Esophagus squamous epithelium (tissue), 5 donors: Measurements from ENCODE around the gene MSMP. TPM values are rescaled to one million over a fixed set of nuclear protein-coding genes. Genes with fewer than 3 reads are reported as not detected.

Experiments used
- DNase-seq: peaks from one replicate; lab custom pipeline; 2025; lab: John Stamatoyannopoulos, UW
- H3K27ac ChIP-seq, 4 donors: fragments of 200-600 bp; sonication (generic); one replicate each; pipeline ENCODE4 v1.5.1; 2016 to 2019; ENCODE audit warnings: mild to moderate bottlenecking in 1 of 4
- H3K27me3 ChIP-seq, 4 donors: fragments of 200-600 bp; sonication (generic); 1 replicate in 3 of 4; 2 replicates in 1 of 4; pipeline versions ENCODE4 v1.5.1 to v1.6.0; 2017 to 2021; ENCODE audit warnings: antibody characterized with exemption in 1 of 4
- H3K36me3 ChIP-seq, 3 donors: fragments of 200-600 bp; sonication (generic); one replicate each; pipeline ENCODE4 v1.5.1; 2016 to 2019
- H3K4me1 ChIP-seq, 3 donors: fragments of 200-600 bp; sonication (generic); one replicate each; pipeline ENCODE4 v1.5.1; 2017 to 2019
- H3K4me3 ChIP-seq, 4 donors: fragments of 200-600 bp; sonication (generic); 1 replicate in 3 of 4; 2 replicates in 1 of 4; pipeline ENCODE4 v1.5.1; 2016 to 2019; ENCODE audit warnings: mild to moderate bottlenecking in 2 of 4, moderate library complexity in 1 of 4
- H3K9me3 ChIP-seq, 3 donors: fragments of 200-600 bp; sonication (generic); one replicate each; pipeline ENCODE4 v1.5.1; 2016 to 2019
- POLR2A ChIP-seq, 4 donors: fragments of 450-650 bp; IDR thresholded peaks; one replicate each; pipeline ENCODE4 v1.6.1; 2017; ENCODE audit warnings: antibody characterized with exemption in 4 of 4, mild to moderate bottlenecking in 4 of 4, moderate library complexity in 3 of 4
- WGBS, 2 donors: methylation state at CpG; one replicate each; pipeline ENCODE4 v1.1.5; 2018; 5-methylcytosine and 5-hydroxymethylcytosine counted together
- intact Hi-C: fragments of 100-400 bp; cut with DNase I; formaldehyde crosslinking; loops from one replicate; pipeline ENCODE4 v1.15.0; 2022
- total RNA-seq, 4 donors: library from RNA; depleted of rRNA; stranded (reverse); fragments of >200 nt; gene quantifications; one replicate each; pipeline ENCODE4 v1.1.0, GENCODE V29; 2016
- TF ChIP-seq, protein P1 (sequence below), 6 experiments: fragments of 450-650 bp in 4 of 6; fragments of 200-600 bp in 2 of 6; sonication (generic) in 2 of 6; IDR thresholded peaks; one replicate each; pipeline ENCODE4 v1.5.1; 2016 to 2019; ENCODE audit warnings: antibody characterized with exemption in 6 of 6, mild to moderate bottlenecking in 4 of 6, moderate library complexity in 4 of 6
- donor health status: DM: yes; HTN: yes; CAD: no.

Gene MSMP
- total RNA-seq, 4 donors from 2014 or later, result not detected

DNA sequence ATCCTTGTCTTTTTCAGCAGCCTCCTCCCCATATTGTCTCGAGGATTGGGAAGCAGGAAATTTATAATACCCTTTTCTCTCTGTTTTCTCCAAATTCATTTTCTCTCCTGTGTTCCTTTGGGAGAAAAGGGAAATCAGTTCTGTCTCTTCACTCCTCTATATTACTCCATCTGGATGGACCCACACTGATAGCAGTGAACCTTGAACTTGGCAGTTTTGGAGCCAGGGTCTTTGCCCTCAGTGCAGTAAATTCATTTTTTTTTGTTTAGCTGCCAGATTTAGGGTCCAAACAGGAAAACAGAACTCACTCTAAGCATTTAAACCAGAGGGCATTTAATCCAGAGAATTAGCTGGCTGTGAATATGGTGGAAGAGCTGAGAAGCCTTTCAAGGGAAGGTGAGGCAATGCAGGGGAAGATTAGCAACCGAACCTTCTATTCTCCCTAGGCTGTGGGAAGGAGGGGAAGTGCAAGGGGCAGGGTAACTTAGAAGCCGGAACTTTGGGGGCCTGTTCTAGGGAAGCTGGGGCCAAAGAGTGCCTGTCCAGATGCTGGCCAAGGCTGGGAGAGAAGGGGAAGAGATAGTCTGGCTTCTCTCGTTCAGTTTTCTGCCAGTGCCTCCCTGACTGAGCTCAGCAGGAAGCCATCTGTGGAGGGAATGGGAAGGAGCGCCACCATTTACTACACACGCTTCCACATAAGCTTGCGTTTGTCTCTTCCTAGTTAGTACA, 21.0 kb upstream of the MSMP start:
- no peak overlapping the region for H3K4me3 ChIP-seq
- peaks cover 0 to 29% (median 0%) of the 10 kb centered on the region in 4 donors for H3K27me3 ChIP-seq
- DNase-seq, result no peak
- no peaks in the 10 kb centered on the region for H3K36me3 ChIP-seq
- peaks cover 0 to 20% (median 7%) of the 10 kb centered on the region in 3 donors for H3K4me1 ChIP-seq
- intact Hi-C loops, result no loop called here
- no peaks in the 10 kb centered on the region for H3K9me3 ChIP-seq
- peak overlapping the region in 1 of 4 donors; percentile 8 for H3K27ac ChIP-seq
- TF ChIP-seq, protein P1, sequence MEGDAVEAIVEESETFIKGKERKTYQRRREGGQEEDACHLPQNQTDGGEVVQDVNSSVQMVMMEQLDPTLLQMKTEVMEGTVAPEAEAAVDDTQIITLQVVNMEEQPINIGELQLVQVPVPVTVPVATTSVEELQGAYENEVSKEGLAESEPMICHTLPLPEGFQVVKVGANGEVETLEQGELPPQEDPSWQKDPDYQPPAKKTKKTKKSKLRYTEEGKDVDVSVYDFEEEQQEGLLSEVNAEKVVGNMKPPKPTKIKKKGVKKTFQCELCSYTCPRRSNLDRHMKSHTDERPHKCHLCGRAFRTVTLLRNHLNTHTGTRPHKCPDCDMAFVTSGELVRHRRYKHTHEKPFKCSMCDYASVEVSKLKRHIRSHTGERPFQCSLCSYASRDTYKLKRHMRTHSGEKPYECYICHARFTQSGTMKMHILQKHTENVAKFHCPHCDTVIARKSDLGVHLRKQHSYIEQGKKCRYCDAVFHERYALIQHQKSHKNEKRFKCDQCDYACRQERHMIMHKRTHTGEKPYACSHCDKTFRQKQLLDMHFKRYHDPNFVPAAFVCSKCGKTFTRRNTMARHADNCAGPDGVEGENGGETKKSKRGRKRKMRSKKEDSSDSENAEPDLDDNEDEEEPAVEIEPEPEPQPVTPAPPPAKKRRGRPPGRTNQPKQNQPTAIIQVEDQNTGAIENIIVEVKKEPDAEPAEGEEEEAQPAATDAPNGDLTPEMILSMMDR (IDR thresholded peaks at IDR 0.05), result no peak
- TF ChIP-seq POLR2A (IDR thresholded peaks at IDR 0.05), result no peak
- 60% methylated on average over 7 of the region's 7 CpGs for WGBS, 2 donors

DNA sequence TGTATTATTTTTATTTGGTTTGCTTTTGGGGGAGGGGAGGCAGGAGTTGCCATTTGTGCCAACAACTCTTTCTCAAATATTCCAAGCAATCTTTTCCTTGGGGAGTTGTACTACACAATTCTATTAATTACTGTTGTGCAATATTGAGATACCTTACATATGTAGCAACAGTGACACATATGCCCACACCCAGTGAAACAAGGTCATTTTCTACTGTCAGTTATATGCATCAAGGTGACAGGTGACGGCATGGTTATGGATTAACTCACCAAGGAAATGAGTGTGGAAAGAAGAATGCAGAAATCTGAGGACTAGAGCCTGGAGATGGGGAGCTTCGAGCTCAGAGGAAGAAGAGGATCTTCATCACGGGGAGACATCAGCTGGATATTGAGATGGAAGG, 17.9 kb upstream of the MSMP start:
- Histone ChIP-seq H3K27ac (peak overlapping the region in 2 of 4 donors; percentile 46 to 56), H3K4me1 (peaks cover 0 to 20% (median 7%) of the 10 kb centered on the region in 3 donors), H3K36me3 (no peaks in the 10 kb centered on the region), H3K4me3 (no peak overlapping the region), H3K9me3 (no peaks in the 10 kb centered on the region), H3K27me3 (peaks cover 0 to 42% (median 0%) of the 10 kb centered on the region in 4 donors)
- no peak for DNase-seq
- intact Hi-C loops, result no loop called here
- TF ChIP-seq POLR2A (IDR thresholded peaks at IDR 0.05), result no peak
- TF ChIP-seq, protein P1 (IDR thresholded peaks at IDR 0.05), result no peak
- 64 to 79% methylated on average over 3 of the region's 3 CpGs for WGBS, 2 donors

DNA sequence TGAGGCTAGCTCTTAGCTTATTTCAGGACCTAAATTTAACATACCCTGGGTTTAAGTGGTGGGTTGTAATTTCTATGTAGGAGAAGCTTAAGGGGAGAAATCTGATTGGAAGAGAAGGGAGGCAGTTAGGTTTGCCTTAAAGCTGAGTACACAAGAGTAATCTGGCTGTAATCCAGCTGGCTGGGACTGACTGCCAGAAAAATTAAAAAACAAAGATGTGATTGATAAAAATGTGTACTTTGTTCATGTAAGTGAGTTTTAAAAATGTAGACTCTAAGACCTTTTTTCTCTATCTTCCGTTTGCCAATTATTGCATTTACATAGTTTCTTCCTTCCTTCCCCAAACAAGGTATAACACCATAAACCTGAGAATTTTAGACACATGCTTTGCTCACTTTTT, 17.5 kb upstream of the MSMP start:
- TF ChIP-seq POLR2A (IDR thresholded peaks at IDR 0.05), result no peak
- TF ChIP-seq, protein P1 (IDR thresholded peaks at IDR 0.05), result no peak
- Histone ChIP-seq H3K9me3 (no peaks in the 10 kb centered on the region), H3K27me3 (peaks cover 0 to 46% (median 0%) of the 10 kb centered on the region in 4 donors), H3K4me1 (peaks cover 0 to 20% (median 7%) of the 10 kb centered on the region in 3 donors), H3K36me3 (no peaks in the 10 kb centered on the region), H3K27ac (peak overlapping the region in 3 of 4 donors; percentile 7 to 56 (median 46)), H3K4me3 (no peak overlapping the region)
- 8 to 44% methylated on average over 1 of the region's 1 CpG for WGBS, 2 donors
- no peak for DNase-seq
- intact Hi-C loops, result no loop called here

DNA sequence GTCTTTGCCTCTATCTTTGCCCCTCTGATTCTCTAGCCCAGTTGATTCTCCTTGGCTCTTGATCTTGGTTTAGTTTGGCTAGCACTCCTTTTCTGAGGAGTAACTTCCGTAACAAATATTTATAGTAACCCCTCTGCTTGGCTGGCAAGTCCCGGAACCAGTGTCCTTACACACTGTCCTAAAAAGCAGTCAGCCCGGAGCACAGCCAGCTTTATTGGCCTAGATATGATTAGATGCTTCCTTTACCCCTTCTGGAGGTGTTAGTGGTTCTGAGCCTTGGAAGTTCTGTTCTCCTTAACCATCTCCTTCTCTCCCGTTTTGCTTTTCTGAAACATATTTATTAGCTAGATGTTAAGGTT, 17.0 kb upstream of the MSMP start:
- H3K4me1 ChIP-seq, result peaks cover 0 to 20% (median 7%) of the 10 kb centered on the region in 3 donors
- no peak for DNase-seq
- H3K9me3 ChIP-seq, result no peaks in the 10 kb centered on the region
- intact Hi-C loops, result no loop called here
- H3K4me3 ChIP-seq, result no peak overlapping the region
- 26 to 39% methylated on average over 4 of the region's 4 CpGs for WGBS, 2 donors
- no peaks in the 10 kb centered on the region for H3K36me3 ChIP-seq
- TF ChIP-seq, protein P1 (IDR thresholded peaks at IDR 0.05), result no peak
- no peak for TF ChIP-seq POLR2A (IDR thresholded peaks at IDR 0.05)
- peaks cover 0 to 51% (median 0%) of the 10 kb centered on the region in 4 donors for H3K27me3 ChIP-seq
- peak overlapping the region in 3 of 4 donors; percentile 22 to 56 (median 46) for H3K27ac ChIP-seq

DNA sequence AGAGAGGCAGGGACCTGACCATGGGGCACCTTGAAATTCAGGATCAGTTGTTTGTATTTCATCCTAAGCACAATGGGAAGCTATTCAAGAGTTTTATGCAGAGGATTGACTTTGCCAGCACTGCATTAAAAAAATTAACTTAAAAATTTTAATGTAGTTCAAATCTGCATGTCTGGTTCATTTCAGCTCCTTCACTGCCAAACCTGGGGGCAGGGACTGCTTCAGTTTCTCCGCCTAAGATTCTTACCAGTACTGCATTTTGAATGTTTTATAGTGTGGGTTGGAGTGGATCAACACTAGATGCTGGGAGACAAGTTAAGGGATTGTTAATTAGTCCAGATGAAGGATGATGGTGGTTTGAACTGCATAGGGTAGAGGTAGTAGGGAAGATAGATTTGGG, 15.7 kb upstream of the MSMP start:
- peaks cover 0 to 20% (median 7%) of the 10 kb centered on the region in 3 donors for H3K4me1 ChIP-seq
- H3K27me3 ChIP-seq, result peaks cover 0 to 64% (median 0%) of the 10 kb centered on the region in 4 donors
- DNase-seq, result no peak
- WGBS, 2 donors, result 86 to 90% methylated on average over 1 of the region's 1 CpG
- H3K9me3 ChIP-seq, result no peaks in the 10 kb centered on the region
- no peak for TF ChIP-seq POLR2A (IDR thresholded peaks at IDR 0.05)
- TF ChIP-seq, protein P1 (IDR thresholded peaks at IDR 0.05), result no peak
- intact Hi-C loops, result no loop called here
- no peak overlapping the region for H3K27ac ChIP-seq
- H3K36me3 ChIP-seq, result no peaks in the 10 kb centered on the region
- H3K4me3 ChIP-seq, result no peak overlapping the region
